ENCODE data around the gene DNAJC21. TPM values are rescaled to one million over a fixed set of nuclear protein-coding genes. Genes with fewer than 3 reads are reported as not detected.

Gene DNAJC21
- total and polyA plus RNA-seq, 10 of the 15 experiments (the other 5 are each of a cell fraction or from before 2014, with no cell fraction given): 9.2 to 53.5 (median 23.7) TPM

- no peaks in the 10 kb centered on the region for H3K4me1 ChIP-seq (ENCODE audit: control insufficient read depth, insufficient read depth, low read length)
- BruUV-seq (replicated peaks): no TSS peak
- ATAC-seq (no peak), FAIRE-seq (no peak), DNase-seq (ENCODE audit: low read depth, low spot score) (no peak)
- no peaks in the 10 kb centered on the region for H4K20me1 ChIP-seq (ENCODE audit: control insufficient read depth, insufficient read depth)
- H3K27ac ChIP-seq (ENCODE audit: control insufficient read depth, insufficient read depth): no peak overlapping the region
- H3K9ac ChIP-seq (ENCODE audit: control insufficient read depth, insufficient read depth, low read length): no peak overlapping the region
- H3K9me3 ChIP-seq (replicated peaks; ENCODE audit: control insufficient read depth, insufficient read depth, low read length): no peaks in the 10 kb centered on the region
- H3K36me3 ChIP-seq (ENCODE audit: control insufficient read depth in 2 of 2, insufficient read depth in 2 of 2, low read length in 1 of 2): no peaks in the 10 kb centered on the region
- no peak overlapping the region for H3K4me3 ChIP-seq
- ChIA-PET POLR2A (no interaction called here), CTCF (interaction anchor here (0.7 to 5.7 kb wide), 19 partner anchors 8 to 431 kb away, joined by 3 to 44 read pairs (median 6); partner anchors contain the start of genes BRIX1, DNAJC21 and RAD1), RAD21 (ENCODE audit: unreplicated experiment) (interaction anchor here (1.3 to 1.6 kb wide), 5 partner anchors 16 to 424 kb away, joined by 3 to 8 read pairs (median 3); partner anchors contain the start of genes BRIX1 and RAD1), SMC1A (ENCODE audit: uncharacterized antibody, unreplicated experiment) (interaction anchor here (0.8 to 2.6 kb wide), 8 partner anchors 13 to 413 kb away, joined by 3 to 19 read pairs (median 6); no protein-coding TSS in a partner anchor)
- in situ Hi-C loops (cut with MboI): no loop called here
- intact Hi-C loops (cut with micrococcal nuclease; ENCODE audit: unreplicated experiment): no loop called here
- H2AFZ ChIP-seq (ENCODE audit: control insufficient read depth, low read depth, low read length): no peak overlapping the region
- no peaks in the 10 kb centered on the region for H3K79me2 ChIP-seq (ENCODE audit: control insufficient read depth, insufficient read depth, low read length)
- 65% methylated on average over 2 of the region's 2 CpGs for WGBS (ENCODE audit: insufficient coverage, insufficient replicate concordance, low lambda C conversion rate, missing lambda C conversion rate)
- H3K4me2 ChIP-seq (ENCODE audit: control insufficient read depth, insufficient read depth): no peak overlapping the region
- no peaks in the 10 kb centered on the region for H3K27me3 ChIP-seq (replicated peaks in 1 of 2; ENCODE audit: control insufficient read depth in 2 of 2, insufficient read depth in 2 of 2, low read length in 1 of 2)
- no peak for TF ChIP-seq KDM1A (IDR thresholded peaks at IDR 0.05; ENCODE audit: borderline replicate concordance)
- no peak for TF ChIP-seq ZNF274 (IDR thresholded peaks at IDR 0.05; ENCODE audit: insufficient read depth, insufficient read length)
- TF ChIP-seq BMI1 (IDR thresholded peaks at IDR 0.05; ENCODE audit: borderline replicate concordance): no peak
- no peak for TF ChIP-seq BCL3 (IDR thresholded peaks at IDR 0.05; ENCODE audit: borderline replicate concordance, insufficient read depth, low read depth, low read length, poor library complexity, severe bottlenecking)
- no peak for TF ChIP-seq ELK1 (IDR thresholded peaks at IDR 0.05; ENCODE audit: low read depth, low read length)
- no peak for TF ChIP-seq ZNF592 (IDR thresholded peaks at IDR 0.05)
- TF ChIP-seq ZBTB11 (CRISPR knock-in tag; IDR thresholded peaks at IDR 0.05): no peak
- no peak for TF ChIP-seq SREBF2 (IDR thresholded peaks at IDR 0.05; ENCODE audit: low read length)
- no peak for TF ChIP-seq E2F8 (IDR thresholded peaks at IDR 0.05; ENCODE audit: low read depth, partially characterized antibody)
- TF ChIP-seq POLR2AphosphoS5 (IDR thresholded peaks at IDR 0.05; ENCODE audit: low read length): no peak
Measured at GRCh38 chr5:34899066-34899465, 30.3 kb upstream of the DNAJC21 start.
